Ishikawa (cell line): ENCODE results near the gene PPP2CA.
A peak's percentile ranks its signal among the peaks of the same experiment; 100 is the strongest.

Source experiments
- CEBPB ChIP-seq: IDR thresholded peaks from 2 replicates; pipeline ENCODE4 v1.6.1; 2012
- CREB1 ChIP-seq: IDR thresholded peaks from 2 replicates; pipeline ENCODE4 v1.6.1; 2012; ENCODE audit warnings: low read depth
- EGR1 ChIP-seq: IDR thresholded peaks from 2 replicates; pipeline ENCODE4 v1.6.1; 2012
- EP300 ChIP-seq: IDR thresholded peaks from 2 replicates; pipeline ENCODE4 v1.6.1; 2012; ENCODE audit warnings: borderline replicate concordance
- FOXM1 ChIP-seq: IDR thresholded peaks from 2 replicates; pipeline ENCODE4 v1.6.1; 2012; ENCODE audit warnings: low read depth, borderline replicate concordance
- MAX ChIP-seq: IDR thresholded peaks from 2 replicates; pipeline ENCODE4 v1.6.1; 2012
- NFIC ChIP-seq: IDR thresholded peaks from 2 replicates; pipeline ENCODE4 v1.6.1; 2012
- RAD21 ChIP-seq: IDR thresholded peaks from 2 replicates; pipeline ENCODE4 v1.6.1; 2012; ENCODE audit warnings: low read depth
- TAF1 ChIP-seq: IDR thresholded peaks from 2 replicates; pipeline ENCODE4 v1.6.1; 2012; ENCODE audit warnings: low read depth, mild to moderate bottlenecking
- TCF12 ChIP-seq: IDR thresholded peaks from 2 replicates; pipeline ENCODE4 v1.6.1; 2012; ENCODE audit warnings: low read depth
- TEAD4 ChIP-seq: IDR thresholded peaks from 2 replicates; pipeline ENCODE4 v1.6.1; 2012
- YY1 ChIP-seq: IDR thresholded peaks from 2 replicates; pipeline ENCODE4 v1.6.1; 2012; ENCODE audit warnings: low read depth
- TF ChIP-seq, protein P1 (sequence below): IDR thresholded peaks from 2 replicates; pipeline ENCODE4 v1.6.1; 2012; ENCODE audit warnings: low read depth, mild to moderate bottlenecking
- TF ChIP-seq, protein P2 (sequence below): IDR thresholded peaks from 2 replicates; pipeline ENCODE4 v1.6.1; 2012

The PPP2CA gene

GRCh38 chr5:134145779-134146581 is 79.9 kb downstream of the PPP2CA start:
- no peak for TF ChIP-seq FOXM1
- TF ChIP-seq, protein P1, sequence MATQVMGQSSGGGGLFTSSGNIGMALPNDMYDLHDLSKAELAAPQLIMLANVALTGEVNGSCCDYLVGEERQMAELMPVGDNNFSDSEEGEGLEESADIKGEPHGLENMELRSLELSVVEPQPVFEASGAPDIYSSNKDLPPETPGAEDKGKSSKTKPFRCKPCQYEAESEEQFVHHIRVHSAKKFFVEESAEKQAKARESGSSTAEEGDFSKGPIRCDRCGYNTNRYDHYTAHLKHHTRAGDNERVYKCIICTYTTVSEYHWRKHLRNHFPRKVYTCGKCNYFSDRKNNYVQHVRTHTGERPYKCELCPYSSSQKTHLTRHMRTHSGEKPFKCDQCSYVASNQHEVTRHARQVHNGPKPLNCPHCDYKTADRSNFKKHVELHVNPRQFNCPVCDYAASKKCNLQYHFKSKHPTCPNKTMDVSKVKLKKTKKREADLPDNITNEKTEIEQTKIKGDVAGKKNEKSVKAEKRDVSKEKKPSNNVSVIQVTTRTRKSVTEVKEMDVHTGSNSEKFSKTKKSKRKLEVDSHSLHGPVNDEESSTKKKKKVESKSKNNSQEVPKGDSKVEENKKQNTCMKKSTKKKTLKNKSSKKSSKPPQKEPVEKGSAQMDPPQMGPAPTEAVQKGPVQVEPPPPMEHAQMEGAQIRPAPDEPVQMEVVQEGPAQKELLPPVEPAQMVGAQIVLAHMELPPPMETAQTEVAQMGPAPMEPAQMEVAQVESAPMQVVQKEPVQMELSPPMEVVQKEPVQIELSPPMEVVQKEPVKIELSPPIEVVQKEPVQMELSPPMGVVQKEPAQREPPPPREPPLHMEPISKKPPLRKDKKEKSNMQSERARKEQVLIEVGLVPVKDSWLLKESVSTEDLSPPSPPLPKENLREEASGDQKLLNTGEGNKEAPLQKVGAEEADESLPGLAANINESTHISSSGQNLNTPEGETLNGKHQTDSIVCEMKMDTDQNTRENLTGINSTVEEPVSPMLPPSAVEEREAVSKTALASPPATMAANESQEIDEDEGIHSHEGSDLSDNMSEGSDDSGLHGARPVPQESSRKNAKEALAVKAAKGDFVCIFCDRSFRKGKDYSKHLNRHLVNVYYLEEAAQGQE: no peak
- no peak for TF ChIP-seq TCF12
- no peak for TF ChIP-seq MAX
- TF ChIP-seq RAD21: peak; percentile 55

DNA sequence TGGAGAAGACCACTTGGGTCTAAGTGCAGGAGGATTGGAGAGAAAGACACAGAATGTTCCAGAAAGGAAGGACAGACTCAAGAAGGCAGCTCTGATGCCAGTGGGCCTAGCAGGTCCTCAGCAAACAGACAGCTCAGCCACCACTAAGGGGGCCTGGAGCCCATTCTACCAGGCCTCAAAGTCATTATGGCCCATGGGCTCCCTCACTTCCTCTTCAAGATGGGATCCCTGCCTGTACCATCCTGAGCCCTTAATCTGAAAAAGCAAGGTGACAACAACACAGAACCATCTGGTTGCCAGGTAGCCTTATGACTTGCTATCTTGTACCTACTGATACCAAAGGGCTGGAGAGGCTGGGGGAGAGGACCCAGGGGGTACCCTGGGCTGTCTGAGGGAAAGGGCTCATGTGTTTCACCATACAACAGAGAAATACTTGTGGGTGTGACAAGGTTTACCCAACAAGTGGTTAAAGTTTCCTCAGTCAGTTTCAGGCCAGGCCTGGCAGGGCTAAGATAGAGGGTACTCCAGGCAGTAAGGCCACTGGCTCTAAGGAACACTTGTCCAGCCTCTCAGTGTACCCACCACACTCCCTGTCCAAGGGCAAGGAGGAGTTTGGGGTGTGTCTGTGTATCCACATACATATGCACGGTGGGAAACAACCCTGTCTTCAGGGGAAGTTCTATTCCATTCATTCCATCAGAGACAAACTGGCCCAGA is 80.7 kb downstream of the PPP2CA start:
- TF ChIP-seq YY1 (no peak), MAX (no peak), TCF12 (no peak), TEAD4 (no peak), CEBPB (no peak), CREB1 (no peak), TAF1 (no peak), NFIC (no peak), EP300 (no peak), FOXM1 (no peak), EGR1 (no peak)
- TF ChIP-seq, protein P2, sequence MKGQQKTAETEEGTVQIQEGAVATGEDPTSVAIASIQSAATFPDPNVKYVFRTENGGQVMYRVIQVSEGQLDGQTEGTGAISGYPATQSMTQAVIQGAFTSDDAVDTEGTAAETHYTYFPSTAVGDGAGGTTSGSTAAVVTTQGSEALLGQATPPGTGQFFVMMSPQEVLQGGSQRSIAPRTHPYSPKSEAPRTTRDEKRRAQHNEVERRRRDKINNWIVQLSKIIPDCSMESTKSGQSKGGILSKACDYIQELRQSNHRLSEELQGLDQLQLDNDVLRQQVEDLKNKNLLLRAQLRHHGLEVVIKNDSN: no peak
- TF ChIP-seq, protein P1: no peak
